Ectodermal cell (in vitro differentiated cells): Measurements from ENCODE around the gene GPR62.

Experiments
- H3K27ac ChIP-seq: 2 replicates; pipeline ENCODE4 v1.7.0; 2013; ENCODE audit warnings: mild to moderate bottlenecking, low read depth, low read length; ENCODE audit not compliant: insufficient read depth, poor library complexity, severe bottlenecking
- H3K27me3 ChIP-seq: 2 replicates; pipeline ENCODE4 v1.7.0; 2013; ENCODE audit warnings: mild to moderate bottlenecking, low read length; ENCODE audit not compliant: insufficient read depth, control insufficient read depth, poor library complexity, severe bottlenecking
- H3K36me3 ChIP-seq: one replicate; pipeline ENCODE4 v1.7.0; 2013; ENCODE audit warnings: low read length; ENCODE audit not compliant: control insufficient read depth, insufficient read depth
- H3K4me1 ChIP-seq: one replicate; pipeline ENCODE4 v1.7.0; 2013; ENCODE audit warnings: low read length; ENCODE audit not compliant: control insufficient read depth, insufficient read depth
- H3K4me3 ChIP-seq: 2 replicates; pipeline ENCODE4 v1.7.0; 2013; ENCODE audit warnings: low read depth, low read length, control low read depth; ENCODE audit not compliant: insufficient read depth
- H3K9me3 ChIP-seq: 2 replicates; pipeline ENCODE4 v1.7.0; 2013; ENCODE audit warnings: mild to moderate bottlenecking, low read length, moderate library complexity; ENCODE audit not compliant: control insufficient read depth
- WGBS, 2 experiments: methylation state at CpG; one replicate each; pipeline ENCODE4 v1.1.7; 2013; ENCODE audit warnings: missing lambda C conversion rate in 2 of 2; 5-methylcytosine and 5-hydroxymethylcytosine counted together

The GPR62 gene

GRCh38 chr3:52004906-52005395, 49.8 kb downstream of the GPR62 start:
- 84 to 85% methylated on average over 4 of the region's 4 CpGs for WGBS, 2 experiments
- no peaks in the 10 kb centered on the region for H3K27me3 ChIP-seq
- H3K4me1 ChIP-seq = peaks cover 50% of the 10 kb centered on the region
- no peak overlapping the region for H3K4me3 ChIP-seq
- no peak overlapping the region for H3K27ac ChIP-seq
- no peaks in the 10 kb centered on the region for H3K9me3 ChIP-seq
- no peaks in the 10 kb centered on the region for H3K36me3 ChIP-seq

- no peaks in the 10 kb centered on the region for H3K36me3 ChIP-seq
- 14 to 18% methylated on average over 15 of the region's 15 CpGs for WGBS, 2 experiments
- H3K27me3 ChIP-seq = no peaks in the 10 kb centered on the region
- H3K9me3 ChIP-seq = no peaks in the 10 kb centered on the region
- H3K4me3 ChIP-seq = no peak overlapping the region
- H3K4me1 ChIP-seq = peaks cover 50% of the 10 kb centered on the region
- H3K27ac ChIP-seq = no peak overlapping the region
Measured at GRCh38 chr3:52005571-52005986, 50.4 kb downstream of the GPR62 start.

GRCh38 chr3:52006017-52006819, 51.0 kb downstream of the GPR62 start:
- 50 to 53% methylated on average over 8 of the region's 8 CpGs for WGBS, 2 experiments
- H3K36me3 ChIP-seq = no peaks in the 10 kb centered on the region
- no peak overlapping the region for H3K27ac ChIP-seq
- no peaks in the 10 kb centered on the region for H3K9me3 ChIP-seq
- no peaks in the 10 kb centered on the region for H3K27me3 ChIP-seq
- peaks cover 50% of the 10 kb centered on the region for H3K4me1 ChIP-seq
- H3K4me3 ChIP-seq = no peak overlapping the region

GRCh38 chr3:52006820-52007133, 51.6 kb downstream of the GPR62 start:
- H3K9me3 ChIP-seq = no peaks in the 10 kb centered on the region

More at GRCh38 chr3:52006820-52007133, 51.6 kb downstream of the GPR62 start:
- Histone ChIP-seq H3K27me3 (no peaks in the 10 kb centered on the region), H3K36me3 (no peaks in the 10 kb centered on the region), H3K4me1 (peaks cover 47% of the 10 kb centered on the region), H3K27ac (no peak overlapping the region), H3K4me3 (no peak overlapping the region)
- 92 to 94% methylated on average over 6 of the region's 6 CpGs for WGBS, 2 experiments
